WI38 (cell line): ENCODE data around the gene KIF1A.

Experiments used
- H3K4me3 ChIP-seq: 2 replicates; pipeline ENCODE4 v1.5.1; 2011; ENCODE audit warnings: low read depth, mild to moderate bottlenecking, control low read depth, low read length
- TF ChIP-seq, protein P1 (sequence below): IDR thresholded peaks from 2 replicates; pipeline ENCODE4 v1.5.1; 2012; ENCODE audit warnings: low read depth, mild to moderate bottlenecking, control low read depth, low read length

Gene KIF1A

DNA sequence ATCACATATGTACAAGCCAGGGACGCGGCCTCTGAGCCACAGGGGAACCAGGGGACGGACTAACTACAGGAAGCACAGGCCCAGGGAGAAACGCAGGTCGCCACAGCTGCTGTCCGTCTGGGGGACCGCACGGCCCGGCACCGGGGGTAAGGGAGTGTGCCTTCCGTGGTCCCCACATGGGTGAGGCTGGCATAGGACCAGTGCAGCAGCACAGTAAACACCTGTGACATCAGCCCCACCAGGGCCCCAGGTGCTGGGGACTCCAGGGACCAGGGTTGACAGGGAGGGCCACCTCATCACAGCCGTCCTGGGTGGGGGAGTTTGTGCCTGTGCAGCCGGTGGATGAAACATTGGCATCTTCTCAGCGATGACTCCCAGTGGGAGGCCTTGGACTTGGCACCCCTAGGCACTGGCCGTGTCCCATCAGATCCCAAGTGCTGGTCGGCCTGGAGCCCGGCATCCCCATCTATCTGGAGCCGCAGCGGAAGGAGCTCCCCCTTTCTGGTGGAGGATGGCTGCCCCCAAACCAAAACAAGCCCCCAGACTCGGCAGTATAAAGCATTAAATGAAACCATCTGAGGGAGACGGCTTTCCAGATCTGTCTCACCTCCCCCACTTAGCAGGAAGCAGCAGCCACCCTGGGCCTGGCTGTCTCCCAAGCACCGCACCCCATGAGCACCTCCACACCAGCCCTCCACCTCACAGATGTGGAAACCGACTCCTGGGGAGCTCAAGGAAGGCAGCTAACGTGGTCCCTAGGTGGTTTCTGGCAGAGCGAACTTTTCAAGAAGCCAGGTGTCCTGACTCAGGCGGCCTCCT lies 105.9 kb downstream of the KIF1A start:
- no peak overlapping the region for H3K4me3 ChIP-seq
- TF ChIP-seq, protein P1, sequence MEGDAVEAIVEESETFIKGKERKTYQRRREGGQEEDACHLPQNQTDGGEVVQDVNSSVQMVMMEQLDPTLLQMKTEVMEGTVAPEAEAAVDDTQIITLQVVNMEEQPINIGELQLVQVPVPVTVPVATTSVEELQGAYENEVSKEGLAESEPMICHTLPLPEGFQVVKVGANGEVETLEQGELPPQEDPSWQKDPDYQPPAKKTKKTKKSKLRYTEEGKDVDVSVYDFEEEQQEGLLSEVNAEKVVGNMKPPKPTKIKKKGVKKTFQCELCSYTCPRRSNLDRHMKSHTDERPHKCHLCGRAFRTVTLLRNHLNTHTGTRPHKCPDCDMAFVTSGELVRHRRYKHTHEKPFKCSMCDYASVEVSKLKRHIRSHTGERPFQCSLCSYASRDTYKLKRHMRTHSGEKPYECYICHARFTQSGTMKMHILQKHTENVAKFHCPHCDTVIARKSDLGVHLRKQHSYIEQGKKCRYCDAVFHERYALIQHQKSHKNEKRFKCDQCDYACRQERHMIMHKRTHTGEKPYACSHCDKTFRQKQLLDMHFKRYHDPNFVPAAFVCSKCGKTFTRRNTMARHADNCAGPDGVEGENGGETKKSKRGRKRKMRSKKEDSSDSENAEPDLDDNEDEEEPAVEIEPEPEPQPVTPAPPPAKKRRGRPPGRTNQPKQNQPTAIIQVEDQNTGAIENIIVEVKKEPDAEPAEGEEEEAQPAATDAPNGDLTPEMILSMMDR = no peak

DNA sequence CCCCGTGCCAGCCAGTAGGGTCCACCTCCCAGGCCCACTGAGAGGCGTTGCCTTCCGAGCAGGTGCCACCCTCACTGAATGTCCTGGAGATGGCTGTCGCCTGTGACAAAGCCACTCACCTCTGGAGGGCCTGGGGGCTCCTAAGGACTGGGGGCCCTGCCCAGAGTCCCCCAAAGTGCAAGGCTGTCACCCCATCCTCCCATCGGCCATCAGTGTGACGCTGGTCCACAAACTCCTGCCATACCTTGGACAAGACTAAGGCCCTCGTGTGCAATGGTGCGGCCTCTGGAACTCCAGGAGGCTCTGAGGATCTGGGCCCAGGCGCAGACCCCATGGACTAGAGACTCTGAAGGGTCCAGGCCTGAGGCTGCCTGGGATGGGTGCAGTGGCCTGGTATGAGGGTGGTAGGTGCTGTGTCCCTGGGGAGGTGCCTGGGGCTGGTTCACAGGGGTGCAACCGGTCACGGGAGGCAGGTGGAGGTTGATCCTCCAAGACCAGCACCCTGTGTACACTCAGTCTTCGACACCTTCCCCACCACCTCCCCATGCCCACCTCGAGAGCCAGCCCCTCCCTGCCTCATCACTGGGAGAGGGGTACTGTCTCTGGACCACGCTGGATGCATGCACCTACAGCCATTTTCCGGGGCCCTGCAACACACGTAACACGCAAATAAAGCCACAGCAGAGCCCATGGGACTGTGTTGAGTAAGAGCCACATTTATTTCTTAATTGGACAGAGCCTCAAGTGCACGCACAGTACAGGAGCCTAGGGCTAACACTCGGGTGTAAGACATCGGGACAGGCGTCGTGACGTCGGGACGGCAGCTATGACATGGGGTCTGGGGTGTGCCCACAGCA lies 106.7 kb downstream of the KIF1A start:
- no peak overlapping the region for H3K4me3 ChIP-seq
- TF ChIP-seq, protein P1 = no peak

DNA sequence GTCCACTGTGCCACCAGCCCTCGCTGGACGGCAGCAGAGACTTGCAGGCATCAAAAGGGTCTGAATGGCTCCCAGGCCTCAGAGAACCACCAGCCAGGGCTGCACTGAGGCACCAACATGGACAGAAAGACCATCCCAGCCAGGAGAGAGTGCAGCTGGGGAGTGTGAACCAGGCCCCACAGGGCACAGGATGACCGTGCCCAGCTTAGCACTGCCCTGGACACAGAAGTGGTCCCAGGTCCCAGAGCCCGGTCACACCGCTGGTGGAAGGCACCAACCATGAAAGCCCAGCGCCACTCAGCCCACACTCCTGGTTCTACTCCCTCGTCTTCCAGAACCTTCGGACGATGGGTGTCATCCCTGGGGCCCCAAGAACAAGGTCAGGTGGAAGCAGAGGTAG lies 107.9 kb downstream of the KIF1A start:
- H3K4me3 ChIP-seq = no peak overlapping the region
- TF ChIP-seq, protein P1 = no peak

DNA sequence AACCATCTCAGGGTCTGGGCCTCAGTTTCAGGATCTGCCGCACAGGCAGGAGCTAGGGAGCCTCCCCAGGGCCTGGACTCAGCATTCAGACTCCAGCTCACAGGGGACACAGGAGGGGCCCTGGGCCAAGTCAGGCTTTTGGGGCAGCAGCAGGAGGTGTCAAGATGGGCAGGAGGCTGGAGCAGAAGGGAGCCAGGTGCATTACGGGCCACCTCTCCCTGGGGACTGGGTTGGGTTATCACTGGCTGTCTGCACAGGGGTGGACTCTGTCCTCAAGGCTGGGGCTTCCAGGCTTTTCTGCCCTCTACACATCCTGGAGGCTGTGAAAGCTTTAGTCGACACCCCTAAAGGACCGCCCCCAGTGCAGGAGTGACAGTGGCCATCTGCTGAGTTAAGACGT lies 108.3 kb downstream of the KIF1A start:
- TF ChIP-seq, protein P1 = no peak

DNA sequence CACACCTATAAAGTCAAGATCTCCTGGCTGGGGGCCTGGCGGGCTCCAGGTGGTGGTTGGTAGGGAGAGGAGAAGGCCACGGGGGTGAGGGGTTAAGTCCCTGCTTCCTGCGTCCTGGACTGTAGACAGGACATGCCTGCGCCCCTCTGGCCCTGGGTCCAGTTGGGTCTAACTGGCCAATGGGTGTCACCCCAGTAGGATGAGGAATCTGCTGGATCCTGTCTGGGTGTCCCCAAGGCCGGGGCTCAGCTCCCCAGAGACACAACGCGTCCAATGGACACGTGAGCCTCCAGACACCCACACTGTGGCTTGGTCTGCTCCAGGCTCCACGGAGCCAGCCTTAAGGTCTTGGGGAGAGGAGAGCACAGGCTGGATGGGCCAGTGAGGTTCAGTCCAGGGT lies 108.7 kb downstream of the KIF1A start:
- TF ChIP-seq, protein P1 = no peak

More for the DNA sequence above, 108.3 kb downstream of the KIF1A start:
- H3K4me3 ChIP-seq = no peak overlapping the region

DNA sequence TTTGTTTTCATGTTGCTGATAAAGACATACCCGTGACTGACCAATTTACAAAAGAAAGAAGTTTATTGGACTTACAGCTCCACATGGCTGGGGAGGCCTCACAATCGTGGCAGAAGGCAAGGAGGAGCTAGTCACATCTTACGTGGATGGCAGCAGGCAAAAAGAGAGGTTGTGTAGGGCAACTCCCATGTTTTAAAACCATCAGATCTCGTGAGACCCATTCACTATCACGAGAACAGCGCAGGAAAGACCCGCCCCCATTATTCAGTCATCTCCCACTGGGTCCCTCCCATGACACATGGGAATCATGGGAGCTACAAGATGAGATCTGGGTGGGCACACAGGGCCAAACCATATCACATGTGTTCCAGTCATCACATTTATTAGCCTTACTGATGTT lies 111.6 kb downstream of the KIF1A start:
- no peak overlapping the region for H3K4me3 ChIP-seq
- TF ChIP-seq, protein P1 = no peak

More for the DNA sequence above, 108.7 kb downstream of the KIF1A start:
- H3K4me3 ChIP-seq = no peak overlapping the region

DNA sequence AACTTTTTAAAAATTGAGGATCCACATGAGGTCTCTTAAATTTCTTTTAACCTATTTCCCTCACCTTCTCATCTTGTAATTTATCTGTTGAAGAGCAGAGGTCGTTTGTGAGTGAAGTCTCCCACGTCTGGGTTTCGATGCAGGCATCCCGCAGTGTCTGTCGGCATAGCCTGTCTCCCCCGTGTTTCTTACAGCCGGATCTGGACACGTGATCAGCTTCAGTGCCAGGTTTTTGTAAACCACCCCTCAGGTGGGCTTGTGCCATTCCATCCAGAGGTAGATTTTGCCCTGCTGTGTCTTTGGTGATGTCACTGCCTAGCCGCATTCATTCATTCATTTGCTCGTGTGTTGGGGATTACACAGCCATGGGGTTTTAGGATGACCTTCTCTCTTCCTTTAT lies 112.2 kb downstream of the KIF1A start:
- TF ChIP-seq, protein P1 = no peak
- no peak overlapping the region for H3K4me3 ChIP-seq
